GM18870 (cell line): ENCODE data around the gene CLEC16A.
"Not testable (repeated sequence)": the region's sequence is repeated elsewhere in the genome, so short reads cannot be mapped to it uniquely, and the experiment has no call there.

Experiments
- ATAC-seq: cut with Tn5 transposase; IDR thresholded peaks from one replicate; pipeline ENCODE4 v1.9.1; 2021; ENCODE audit warnings: moderate library complexity; ENCODE audit not compliant: unreplicated experiment

The CLEC16A gene

DNA sequence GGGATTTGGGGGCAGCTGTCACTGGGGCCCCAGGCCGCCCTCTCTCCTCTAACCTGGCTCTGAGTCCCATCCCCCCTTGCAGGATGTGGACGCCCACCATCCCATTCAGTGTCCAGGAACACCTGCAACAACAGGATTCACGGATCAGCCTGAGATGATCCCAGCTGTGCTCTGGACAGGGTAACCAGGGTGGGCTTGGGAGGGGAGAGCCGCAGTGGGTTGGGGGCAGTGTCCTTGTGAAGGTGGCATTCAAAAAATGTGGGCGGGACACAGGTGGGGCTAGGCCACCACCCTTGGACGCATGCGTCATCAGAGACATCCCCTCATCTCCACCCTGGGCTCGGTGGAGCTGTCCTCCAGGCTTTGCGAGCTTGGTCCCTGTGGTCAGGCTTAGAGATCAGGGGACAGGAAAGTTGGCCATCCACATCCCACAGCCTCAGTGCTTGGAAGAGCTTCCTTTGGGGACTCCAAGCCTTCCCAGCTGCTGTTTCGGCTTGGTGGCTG lies 21.2 kb upstream of the CLEC16A start:
- ATAC-seq, result no peak

- ATAC-seq, result no peak
Observed at GRCh38 chr16:10923650-10924214, 20.6 kb upstream of the CLEC16A start.

GRCh38 chr16:10925285-10925684 lies 19.1 kb upstream of the CLEC16A start:
- ATAC-seq, result not testable (repeated sequence)

- ATAC-seq, result no peak
Observed at GRCh38 chr16:10926094-10926493, 18.3 kb upstream of the CLEC16A start.

GRCh38 chr16:10926867-10927266 lies 17.5 kb upstream of the CLEC16A start:
- ATAC-seq, result no peak

- no peak for ATAC-seq
Observed at GRCh38 chr16:10927497-10928112, 16.8 kb upstream of the CLEC16A start.

GRCh38 chr16:10929097-10929496 lies 15.3 kb upstream of the CLEC16A start:
- not testable (repeated sequence) for ATAC-seq

GRCh38 chr16:10929853-10930754 lies 14.3 kb upstream of the CLEC16A start:
- ATAC-seq, result no peak

- no peak for ATAC-seq
Observed at GRCh38 chr16:10930755-10931093, 13.6 kb upstream of the CLEC16A start.

- ATAC-seq, result no peak
Observed at GRCh38 chr16:10931134-10931533, 13.2 kb upstream of the CLEC16A start.

DNA sequence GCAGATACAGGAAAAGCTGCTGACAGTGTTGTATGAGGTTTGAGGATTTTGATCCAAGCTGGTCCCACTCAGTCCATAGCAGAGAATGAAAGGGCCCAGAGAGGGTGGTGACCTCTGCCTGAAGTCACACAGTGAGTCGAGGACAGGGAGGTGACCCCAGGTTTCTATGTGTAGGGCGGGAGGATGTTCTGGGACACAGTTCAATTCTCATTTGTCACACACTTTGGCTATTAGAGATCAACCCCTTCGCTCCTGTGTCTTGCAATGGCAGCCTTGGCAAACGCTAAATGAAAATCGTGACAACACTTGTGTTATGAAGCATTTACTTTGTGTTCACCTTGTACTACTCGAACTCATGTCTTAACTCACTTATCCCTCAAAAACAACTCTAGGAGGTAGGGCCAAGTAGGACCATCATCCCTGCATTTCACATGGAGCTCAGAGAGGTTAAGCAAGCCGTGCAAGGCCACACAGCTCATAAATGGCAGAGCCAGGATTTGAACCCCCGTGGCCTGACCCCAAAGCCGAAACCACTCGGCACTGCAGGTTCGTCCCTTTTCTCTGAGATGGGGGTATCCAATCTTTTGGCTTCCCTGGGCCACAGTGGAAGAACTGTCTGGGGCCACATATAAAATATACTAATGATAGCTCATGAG lies 12.3 kb upstream of the CLEC16A start:
- no peak for ATAC-seq

DNA sequence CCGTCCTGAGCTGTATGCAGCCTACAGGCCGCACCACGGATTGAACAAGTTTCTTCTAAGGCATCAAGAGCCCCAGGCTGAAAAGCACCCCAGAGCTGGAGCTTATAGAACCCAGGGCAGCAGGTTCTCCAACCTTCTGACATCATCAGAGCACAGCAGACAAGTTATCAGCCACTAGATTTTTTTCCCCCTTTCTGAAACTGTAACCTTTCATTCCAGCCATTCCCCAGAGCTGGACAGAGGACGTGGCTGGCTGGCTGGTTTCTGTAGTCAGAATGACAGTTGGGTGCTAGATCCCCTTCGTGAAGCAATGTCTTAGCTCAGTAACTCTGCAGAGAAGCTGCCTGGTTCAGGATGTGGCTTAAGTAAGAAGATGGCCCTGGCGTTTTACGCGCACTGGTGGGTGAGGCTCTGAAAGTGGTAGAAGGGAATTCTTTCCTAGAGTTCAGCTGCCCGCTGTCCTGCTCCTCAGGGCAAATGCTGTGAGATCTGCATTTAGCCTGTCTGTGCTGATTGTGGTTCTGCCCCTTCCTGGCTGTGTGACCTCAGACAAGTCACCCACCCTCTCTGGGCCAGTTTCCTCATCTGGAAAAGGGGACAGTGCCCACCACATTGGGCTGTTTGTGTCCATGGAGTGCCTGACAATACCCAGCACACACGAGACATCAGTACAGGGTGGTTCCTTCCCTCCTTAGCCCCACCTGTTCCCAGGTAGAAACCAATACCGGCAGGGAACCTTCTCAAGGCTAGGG lies 11.2 kb upstream of the CLEC16A start:
- ATAC-seq, result no peak

DNA sequence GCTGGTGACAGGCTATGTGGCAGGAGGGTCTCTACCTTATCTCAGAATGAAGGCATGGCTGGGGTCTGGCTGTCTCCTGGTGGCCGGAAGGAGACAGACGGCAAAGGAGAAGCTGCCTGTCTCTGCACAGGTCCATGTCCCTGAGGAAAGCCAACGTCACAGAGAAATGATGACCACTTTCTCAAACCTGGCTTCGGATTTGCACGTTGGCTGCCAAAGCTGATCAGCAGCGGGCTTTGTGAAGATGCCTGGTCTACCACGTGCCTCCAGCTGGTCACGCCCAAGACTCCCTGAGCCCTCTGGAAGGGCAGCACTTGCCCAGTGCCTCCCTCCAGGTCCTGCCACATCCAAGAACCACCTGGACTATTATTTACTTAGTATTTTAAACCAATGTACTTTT lies 10.5 kb upstream of the CLEC16A start:
- ATAC-seq, result no peak

DNA sequence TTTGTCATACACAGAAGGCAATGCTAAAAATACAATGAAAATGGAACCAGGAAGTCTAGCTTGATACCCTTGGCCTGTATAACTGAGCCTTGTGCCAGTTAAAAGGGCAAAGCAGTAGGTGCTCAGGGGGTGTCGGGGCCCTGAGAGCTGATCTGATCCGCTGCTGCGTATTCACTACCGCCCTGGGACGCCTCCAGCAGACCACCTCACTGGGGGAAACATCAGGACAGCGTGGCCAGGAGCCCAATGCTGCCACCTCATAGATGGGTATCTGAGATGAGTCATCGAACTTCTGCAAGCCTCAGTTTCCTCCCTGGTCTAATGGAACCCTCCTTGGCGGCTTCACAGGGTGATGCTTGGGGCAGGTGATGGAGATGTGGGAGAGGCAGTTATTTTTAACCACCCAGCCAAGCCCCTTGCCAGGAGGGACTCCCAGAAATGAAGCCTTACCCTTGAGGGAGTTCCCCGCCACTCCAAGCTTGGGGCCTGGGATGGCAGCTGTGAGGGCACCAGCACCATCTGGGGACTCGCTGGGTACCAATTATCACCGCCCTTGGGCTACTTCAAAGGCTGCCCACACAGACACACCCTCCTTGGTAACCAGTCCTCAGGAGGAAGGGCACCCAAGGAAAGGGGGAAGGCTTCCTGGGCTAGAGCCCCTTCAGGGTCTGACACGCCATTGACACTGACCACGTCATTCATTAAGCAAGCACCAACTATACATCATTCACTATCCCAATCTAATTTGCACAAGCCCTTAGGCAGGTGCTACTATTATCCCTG lies 9.8 kb upstream of the CLEC16A start:
- ATAC-seq, result no peak

DNA sequence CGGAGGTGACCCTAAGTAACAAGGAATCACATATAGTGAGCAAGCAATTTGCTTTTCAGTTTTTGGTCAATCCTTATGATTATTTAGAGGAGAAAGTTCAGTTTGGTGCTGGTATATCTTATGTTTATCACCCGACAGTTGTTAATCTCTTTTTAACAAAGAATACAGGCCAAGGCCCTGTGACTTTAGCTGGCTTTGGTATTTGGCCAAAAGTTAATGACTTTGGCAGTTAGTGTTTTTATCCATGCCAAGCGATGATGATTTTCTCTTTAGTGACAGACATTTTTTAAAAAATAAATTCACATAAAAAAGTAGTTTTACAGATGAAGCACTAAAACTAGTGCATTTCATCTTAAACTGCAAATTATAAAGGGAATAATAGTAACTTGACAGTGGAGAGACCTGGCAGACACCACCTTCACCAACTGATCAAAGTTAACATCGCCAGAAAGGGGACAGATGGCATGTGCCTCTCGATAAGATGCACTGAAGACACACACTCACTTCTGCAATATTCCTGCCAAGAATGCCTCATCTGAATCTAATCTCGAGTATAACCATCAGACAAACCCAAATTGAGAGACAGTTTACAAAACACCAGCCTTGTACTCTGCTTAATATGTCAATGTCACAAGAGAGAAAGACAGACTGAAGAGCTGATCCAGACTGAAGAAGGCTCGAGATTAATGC lies 9.0 kb upstream of the CLEC16A start:
- ATAC-seq, result no peak

DNA sequence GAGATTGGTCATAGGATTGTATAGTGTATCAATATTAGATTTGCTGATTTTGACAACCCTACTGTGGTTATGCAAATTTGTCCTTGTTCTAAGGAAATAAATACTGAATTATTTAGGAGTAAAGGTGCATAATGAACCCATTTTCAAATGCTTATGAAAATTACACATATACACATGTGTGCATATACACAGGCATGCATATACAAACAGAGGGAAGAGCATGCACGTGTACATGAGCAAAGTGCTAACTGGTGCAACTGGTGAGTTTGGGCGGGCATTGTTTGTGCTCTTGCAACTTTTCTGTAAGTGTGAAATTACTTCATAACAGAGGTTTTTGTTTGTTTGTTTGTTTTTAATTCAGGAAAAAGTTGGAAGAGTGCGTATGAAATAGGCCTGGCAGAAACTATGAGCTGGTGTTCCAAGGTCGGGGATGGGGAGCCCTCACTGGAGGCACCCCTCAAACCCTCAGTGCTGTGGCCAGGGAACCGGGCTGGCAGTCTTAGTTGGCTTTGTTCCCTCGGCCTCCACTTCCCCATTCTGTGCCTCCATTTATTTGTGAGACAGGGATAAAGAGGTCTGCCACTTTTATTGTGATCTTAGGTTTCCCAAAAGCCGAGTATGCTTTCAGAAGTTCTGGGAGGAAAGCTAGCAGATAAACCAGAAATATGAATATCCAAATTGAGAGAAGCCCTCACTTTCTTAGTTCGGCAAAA lies 7.9 kb upstream of the CLEC16A start:
- no peak for ATAC-seq

DNA sequence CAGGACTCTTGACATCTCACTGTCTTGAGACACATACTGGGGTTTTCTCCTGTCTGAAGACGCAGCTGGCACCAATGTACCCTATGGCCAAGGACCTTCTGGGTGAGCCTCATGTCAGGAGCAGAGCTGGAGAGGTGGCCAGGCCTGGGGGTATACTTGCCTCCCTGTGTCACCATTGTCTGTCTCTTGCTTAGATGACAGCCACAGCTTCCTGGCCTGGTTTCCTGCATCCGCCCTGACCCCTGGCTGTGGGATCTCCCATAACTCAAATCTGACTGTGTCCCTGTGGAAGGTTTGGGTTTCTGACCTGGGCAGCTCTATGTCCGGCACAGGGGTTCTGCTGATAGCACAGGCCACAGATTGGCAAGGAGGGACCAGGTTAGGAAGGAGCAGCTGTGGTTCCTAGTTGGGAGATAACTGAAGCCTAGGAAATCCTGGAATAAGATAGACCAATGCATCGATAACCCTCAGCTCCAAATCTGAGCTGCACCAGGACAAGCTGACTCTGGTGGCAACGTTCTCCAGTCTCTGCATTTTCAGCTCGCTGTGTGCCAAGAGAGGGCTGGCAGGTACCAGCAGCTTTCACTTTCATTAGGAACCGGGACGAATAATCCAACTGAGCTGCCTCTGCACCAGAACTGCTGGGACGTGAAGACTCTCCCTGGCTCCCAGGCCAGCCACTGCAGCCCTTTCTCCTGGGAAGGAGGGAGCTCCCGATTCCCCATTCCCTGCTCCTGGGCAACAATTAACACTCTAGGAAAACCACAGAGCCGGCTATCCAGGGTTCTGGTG lies 7.1 kb upstream of the CLEC16A start:
- ATAC-seq, result no peak

DNA sequence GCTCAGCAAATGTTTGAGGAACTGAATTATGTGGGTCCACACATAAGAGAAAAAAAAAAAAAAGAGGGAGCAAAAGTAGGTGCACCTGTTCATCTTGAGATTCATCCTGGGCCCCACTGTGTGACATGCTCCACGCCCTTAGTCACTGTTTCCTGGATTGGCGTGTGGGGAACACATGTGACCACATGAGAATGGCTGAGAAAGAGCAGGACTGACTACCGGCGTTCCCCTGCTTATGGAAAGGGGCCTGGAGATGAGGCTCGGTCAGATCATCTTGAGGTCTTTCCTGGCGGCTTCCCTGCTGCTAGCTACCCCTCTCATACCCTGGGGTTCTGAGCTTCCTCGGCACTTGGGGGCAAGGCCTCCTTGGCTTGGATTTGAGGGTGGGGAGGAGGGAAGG lies 6.0 kb upstream of the CLEC16A start:
- ATAC-seq, result no peak
